ENCODE results near the gene GTF2F2. TPM values are rescaled to one million over a fixed set of nuclear protein-coding genes. Genes with fewer than 3 reads are reported as not detected.

The GTF2F2 gene
- total RNA-seq, 1 experiment from 2014 or later, result 40.1 TPM

DNA sequence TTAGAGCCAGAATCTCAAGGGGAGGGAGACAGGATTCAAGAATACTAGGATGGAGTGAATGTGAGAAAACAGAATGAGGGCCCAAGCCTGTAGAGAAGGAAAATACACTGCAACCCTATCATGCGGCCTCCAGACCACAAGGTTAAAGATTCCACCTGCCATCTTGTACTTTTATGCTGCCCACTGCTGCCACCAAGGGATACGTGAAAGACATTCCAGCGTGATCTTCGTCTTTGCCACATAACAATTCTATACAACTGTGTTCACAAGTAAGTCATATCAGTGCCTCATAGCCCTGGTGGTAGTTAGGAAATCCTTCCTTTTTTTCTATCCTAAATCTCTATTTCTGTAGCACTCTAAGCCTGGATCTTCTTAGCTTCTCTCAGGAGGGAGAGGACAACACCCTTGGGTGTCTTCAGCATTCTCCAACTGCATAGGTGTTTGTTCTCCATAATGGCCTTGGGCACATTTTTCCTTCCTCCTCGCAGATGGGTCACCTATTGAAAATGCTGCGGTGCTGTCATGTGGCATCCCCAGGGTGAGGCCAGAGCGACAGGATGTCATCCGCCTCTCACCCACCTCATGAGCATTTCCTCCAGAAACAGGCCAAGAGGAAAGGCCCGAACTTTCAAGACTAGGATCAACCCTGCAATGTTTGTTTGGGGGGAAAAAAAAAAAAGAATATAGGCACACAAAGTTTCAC lies 207.1 kb downstream of the GTF2F2 start:
- ChIA-PET RAD21 (ENCODE audit: low non-redundant PET in 1 of 2, low total read pairs in 2 of 2, uncharacterized antibody in 2 of 2, unreplicated experiment in 2 of 2) (no interaction called here), POLR2A (interaction anchor here (1.5 kb wide), 1 partner anchor 14 kb away, joined by 6 read pairs; the partner anchor contains the start of gene TPT1), CTCF (no interaction called here)
- no peak overlapping the region for H3K9ac ChIP-seq (ENCODE audit: low read length)
- no peak overlapping the region for H3K4me2 ChIP-seq (ENCODE audit: low read length)
- no peak for TF ChIP-seq CEBPB (IDR thresholded peaks at IDR 0.05; ENCODE audit: low read depth)
- TF ChIP-seq, protein P1, sequence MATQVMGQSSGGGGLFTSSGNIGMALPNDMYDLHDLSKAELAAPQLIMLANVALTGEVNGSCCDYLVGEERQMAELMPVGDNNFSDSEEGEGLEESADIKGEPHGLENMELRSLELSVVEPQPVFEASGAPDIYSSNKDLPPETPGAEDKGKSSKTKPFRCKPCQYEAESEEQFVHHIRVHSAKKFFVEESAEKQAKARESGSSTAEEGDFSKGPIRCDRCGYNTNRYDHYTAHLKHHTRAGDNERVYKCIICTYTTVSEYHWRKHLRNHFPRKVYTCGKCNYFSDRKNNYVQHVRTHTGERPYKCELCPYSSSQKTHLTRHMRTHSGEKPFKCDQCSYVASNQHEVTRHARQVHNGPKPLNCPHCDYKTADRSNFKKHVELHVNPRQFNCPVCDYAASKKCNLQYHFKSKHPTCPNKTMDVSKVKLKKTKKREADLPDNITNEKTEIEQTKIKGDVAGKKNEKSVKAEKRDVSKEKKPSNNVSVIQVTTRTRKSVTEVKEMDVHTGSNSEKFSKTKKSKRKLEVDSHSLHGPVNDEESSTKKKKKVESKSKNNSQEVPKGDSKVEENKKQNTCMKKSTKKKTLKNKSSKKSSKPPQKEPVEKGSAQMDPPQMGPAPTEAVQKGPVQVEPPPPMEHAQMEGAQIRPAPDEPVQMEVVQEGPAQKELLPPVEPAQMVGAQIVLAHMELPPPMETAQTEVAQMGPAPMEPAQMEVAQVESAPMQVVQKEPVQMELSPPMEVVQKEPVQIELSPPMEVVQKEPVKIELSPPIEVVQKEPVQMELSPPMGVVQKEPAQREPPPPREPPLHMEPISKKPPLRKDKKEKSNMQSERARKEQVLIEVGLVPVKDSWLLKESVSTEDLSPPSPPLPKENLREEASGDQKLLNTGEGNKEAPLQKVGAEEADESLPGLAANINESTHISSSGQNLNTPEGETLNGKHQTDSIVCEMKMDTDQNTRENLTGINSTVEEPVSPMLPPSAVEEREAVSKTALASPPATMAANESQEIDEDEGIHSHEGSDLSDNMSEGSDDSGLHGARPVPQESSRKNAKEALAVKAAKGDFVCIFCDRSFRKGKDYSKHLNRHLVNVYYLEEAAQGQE (IDR thresholded peaks at IDR 0.05; ENCODE audit: low read depth), result no peak
- TF ChIP-seq ELF1 (IDR thresholded peaks at IDR 0.05; ENCODE audit: borderline replicate concordance, low read depth), result no peak
- no peak for TF ChIP-seq SIN3A (IDR thresholded peaks at IDR 0.05; ENCODE audit: low read depth)
- TF ChIP-seq ZNF274 (IDR thresholded peaks at IDR 0.05; ENCODE audit: low read depth, low read length), result no peak
- H3K27me3 ChIP-seq (ENCODE audit: insufficient read depth, low read length), result no peaks in the 10 kb centered on the region
- H3K36me3 ChIP-seq (ENCODE audit: control insufficient read depth in 1 of 2, insufficient read depth in 2 of 2, low read length in 2 of 2), result no peaks in the 10 kb centered on the region
- H2AFZ ChIP-seq (ENCODE audit: low read depth, low read length, poor library complexity, severe bottlenecking), result no peak overlapping the region
- no TSS peak for BruUV-seq (replicated peaks)
- H3K9me3 ChIP-seq (ENCODE audit: control insufficient read depth in 1 of 2, insufficient read depth in 1 of 2, low read depth in 1 of 2, low read length in 2 of 2), result no peaks in the 10 kb centered on the region
- H4K20me1 ChIP-seq (ENCODE audit: insufficient read depth), result no peaks in the 10 kb centered on the region
- no peak overlapping the region for H3K27ac ChIP-seq (ENCODE audit: low read depth, low read length)
- ATAC-seq (no peak), DNase-seq (ENCODE audit: low read depth, low spot score) (no peak)
- no peak overlapping the region for H3K4me3 ChIP-seq (replicated peaks in 1 of 2; ENCODE audit: low read depth in 1 of 2, low read length in 2 of 2)
- intact Hi-C loops (cut with micrococcal nuclease), result no loop called here
- no peaks in the 10 kb centered on the region for H3K9me2 ChIP-seq (ENCODE audit: insufficient read depth)
- H3K4me1 ChIP-seq (ENCODE audit: control insufficient read depth in 1 of 2, insufficient read depth in 2 of 2, low read length in 2 of 2), result peaks cover 9 to 45% of the 10 kb centered on the region in 2 experiments
- H3K79me2 ChIP-seq (ENCODE audit: insufficient read depth, low read length), result no peaks in the 10 kb centered on the region

All from HCT116 (cell line).